Neuronal stem cell (in vitro differentiated cells): ENCODE measurements around the gene GJA5.

Source experiments
- DNase-seq: peaks from one replicate; pipeline ENCODE4 v3.0.0-alpha.2; 2013; ENCODE audit warnings: low spot score
- H2AFZ ChIP-seq: one replicate; pipeline ENCODE4 v1.6.1; 2013; ENCODE audit warnings: mild to moderate bottlenecking, low read length, inconsistent platforms
- H2AK5ac ChIP-seq: 2 replicates; pipeline ENCODE4 v1.6.1; 2013; ENCODE audit warnings: low read depth, mild to moderate bottlenecking, inconsistent platforms, low read length, moderate library complexity, mixed read lengths
- H2BK120ac ChIP-seq: 2 replicates; pipeline ENCODE4 v1.6.1; 2013; ENCODE audit warnings: low read depth, mild to moderate bottlenecking, inconsistent platforms, low read length, moderate library complexity, mixed read lengths
- H2BK12ac ChIP-seq: one replicate; pipeline ENCODE4 v1.6.1; 2013; ENCODE audit warnings: low read length, inconsistent platforms
- H2BK15ac ChIP-seq: 2 replicates; pipeline ENCODE4 v1.6.1; 2013; ENCODE audit warnings: mild to moderate bottlenecking, low read length, inconsistent platforms, mixed read lengths
- H2BK5ac ChIP-seq: one replicate; pipeline ENCODE4 v1.6.1; 2013; ENCODE audit warnings: inconsistent platforms, mild to moderate bottlenecking, low read length, moderate library complexity
- H3K14ac ChIP-seq: one replicate; pipeline ENCODE4 v1.6.1; 2013; ENCODE audit warnings: low read length, inconsistent platforms
- H3K18ac ChIP-seq: 2 replicates; pipeline ENCODE4 v1.6.1; 2013; ENCODE audit warnings: low read length, inconsistent platforms
- H3K23ac ChIP-seq: 2 replicates; pipeline ENCODE4 v1.6.1; 2013; ENCODE audit warnings: low read depth, mild to moderate bottlenecking, mixed read lengths, low read length, inconsistent platforms; ENCODE audit not compliant: poor library complexity
- H3K27ac ChIP-seq: replicated peaks from 3 replicates; pipeline ENCODE4 v1.5.1; 2013; ENCODE audit warnings: low read length, inconsistent platforms
- H3K27me3 ChIP-seq, 3 experiments: 2 replicates each; pipeline ENCODE4 v1.6.1; 2013; ENCODE audit warnings: low read length in 3 of 3, mild to moderate bottlenecking in 2 of 3, inconsistent platforms in 1 of 3, low read depth in 1 of 3, mixed read lengths in 1 of 3, moderate library complexity in 1 of 3; ENCODE audit not compliant: control insufficient read depth in 3 of 3, insufficient read depth in 3 of 3
- H3K36me3 ChIP-seq, 2 donors: replicated peaks in 1 of 2; 2 replicates each; pipeline ENCODE4 v1.6.1; 2013; ENCODE audit warnings: low read length in 2 of 2; ENCODE audit not compliant: control insufficient read depth in 2 of 2, insufficient read depth in 2 of 2
- H3K4ac ChIP-seq: 2 replicates; pipeline ENCODE4 v1.6.1; 2013; ENCODE audit warnings: inconsistent platforms, mild to moderate bottlenecking, low read length, moderate library complexity
- H3K4me1 ChIP-seq, 2 donors: 1 replicate in 1 of 2; 2 replicates in 1 of 2; pipeline ENCODE4 v1.6.1; 2013; ENCODE audit warnings: low read length in 2 of 2, low read depth in 1 of 2; ENCODE audit not compliant: control insufficient read depth in 2 of 2, insufficient read depth in 1 of 2
- H3K4me2 ChIP-seq: one replicate; pipeline ENCODE4 v1.6.1; 2013; ENCODE audit warnings: mild to moderate bottlenecking, low read length, inconsistent platforms; ENCODE audit not compliant: insufficient read depth, poor library complexity, severe bottlenecking
- H3K4me3 ChIP-seq, 2 donors: 2 replicates each; pipeline ENCODE4 v1.5.1; 2013; ENCODE audit warnings: low read length in 2 of 2, mild to moderate bottlenecking in 2 of 2, inconsistent platforms in 1 of 2, moderate library complexity in 1 of 2
- H3K79me1 ChIP-seq: one replicate; pipeline ENCODE4 v1.6.1; 2013; ENCODE audit warnings: low read depth, mild to moderate bottlenecking, inconsistent platforms, low read length, moderate library complexity
- H3K9ac ChIP-seq: one replicate; pipeline ENCODE4 v1.6.1; 2013; ENCODE audit warnings: mild to moderate bottlenecking, low read depth, low read length, inconsistent platforms; ENCODE audit not compliant: poor library complexity
- H3K9me3 ChIP-seq, 2 donors: replicated peaks in 1 of 2; 2 replicates each; pipeline versions ENCODE3 to v1.6.1; 2013; ENCODE audit warnings: low read length in 2 of 2, mild to moderate bottlenecking in 2 of 2, inconsistent platforms in 1 of 2, low read depth in 1 of 2, mixed read lengths in 1 of 2, moderate library complexity in 1 of 2; ENCODE audit not compliant: control insufficient read depth in 2 of 2, insufficient read depth in 1 of 2
- H4K8ac ChIP-seq: one replicate; pipeline ENCODE4 v1.6.1; 2013; ENCODE audit warnings: low read depth, mild to moderate bottlenecking, inconsistent platforms, low read length, moderate library complexity
- H4K91ac ChIP-seq: one replicate; pipeline ENCODE4 v1.6.1; 2013; ENCODE audit warnings: low read length, low read depth, mild to moderate bottlenecking, inconsistent platforms; ENCODE audit not compliant: poor library complexity
- WGBS, 2 donors: extraction: QIAGEN DNeasy Blood & Tissue Kit; methylation state at CpG; one replicate each; pipeline ENCODE4 v1.1.7; 2013; ENCODE audit warnings: missing lambda C conversion rate in 2 of 2, mixed read lengths in 1 of 2; ENCODE audit not compliant: insufficient read length in 2 of 2, insufficient replicate concordance in 1 of 2; ENCODE audit errors: extremely low coverage in 2 of 2; 5-methylcytosine and 5-hydroxymethylcytosine counted together

The GJA5 gene

GRCh38 chr1:147725685-147726084 is 34.7 kb downstream of the GJA5 start:
- no peak overlapping the region for H3K27ac ChIP-seq
- H2BK12ac ChIP-seq, result no peak overlapping the region
- H3K23ac ChIP-seq, result no peak overlapping the region
- H3K36me3 ChIP-seq, result no peaks in the 10 kb centered on the region
- H3K9me3 ChIP-seq, result no peaks in the 10 kb centered on the region
- no peak overlapping the region for H4K8ac ChIP-seq
- no peak overlapping the region for H4K91ac ChIP-seq
- H3K4me2 ChIP-seq, result no peak overlapping the region
- H2BK15ac ChIP-seq, result no peak overlapping the region
- H3K27me3 ChIP-seq, result no peaks in the 10 kb centered on the region
- no peak overlapping the region for H2BK5ac ChIP-seq
- H2AK5ac ChIP-seq, result no peak overlapping the region
- H2AFZ ChIP-seq, result no peak overlapping the region
- no peak overlapping the region for H3K9ac ChIP-seq
- WGBS, 2 donors, result no CpG with 5 or more reads among the region's 3 CpGs
- no peak overlapping the region for H2BK120ac ChIP-seq
- peaks cover 3 to 9% of the 10 kb centered on the region in 2 donors for H3K4me1 ChIP-seq
- no peak for DNase-seq
- no peak overlapping the region for H3K14ac ChIP-seq
- H3K4ac ChIP-seq, result no peak overlapping the region
- H3K18ac ChIP-seq, result no peak overlapping the region
- H3K79me1 ChIP-seq, result no peaks in the 10 kb centered on the region
- H3K4me3 ChIP-seq, result no peak overlapping the region

- H2BK15ac ChIP-seq, result no peak overlapping the region
- no CpG with 5 or more reads among the region's 7 CpGs for WGBS, 2 donors
- no peak overlapping the region for H4K91ac ChIP-seq
- H2BK12ac ChIP-seq, result no peak overlapping the region
- no peak overlapping the region for H3K27ac ChIP-seq
- H3K18ac ChIP-seq, result no peak overlapping the region
- H3K4me3 ChIP-seq, result no peak overlapping the region
- H3K4me2 ChIP-seq, result no peak overlapping the region
- H3K14ac ChIP-seq, result no peak overlapping the region
- H2AFZ ChIP-seq, result no peak overlapping the region
- H2BK120ac ChIP-seq, result no peak overlapping the region
- H3K36me3 ChIP-seq, result no peaks in the 10 kb centered on the region
- DNase-seq, result peak; percentile 51
- H3K9ac ChIP-seq, result no peak overlapping the region
- H3K4me1 ChIP-seq, result peaks cover 3 to 9% of the 10 kb centered on the region in 2 donors
- no peak overlapping the region for H3K4ac ChIP-seq
- H3K9me3 ChIP-seq, result peaks cover 7% of the 10 kb centered on the region in 2 donors
- no peak overlapping the region for H3K23ac ChIP-seq
- H2BK5ac ChIP-seq, result no peak overlapping the region
- H4K8ac ChIP-seq, result no peak overlapping the region
- peak overlapping the region; percentile 0 for H2AK5ac ChIP-seq
- H3K79me1 ChIP-seq, result no peaks in the 10 kb centered on the region
- no peaks in the 10 kb centered on the region for H3K27me3 ChIP-seq
These were observed 36.6 kb downstream of the GJA5 start for GRCh38 chr1:147723691-147724323.

GRCh38 chr1:147722124-147722523 is 38.3 kb downstream of the GJA5 start:
- H3K23ac ChIP-seq, result no peak overlapping the region
- no peak overlapping the region for H3K27ac ChIP-seq
- H3K4me2 ChIP-seq, result no peak overlapping the region
- no peak overlapping the region for H4K91ac ChIP-seq
- H3K14ac ChIP-seq, result no peak overlapping the region
- no peak overlapping the region for H3K4ac ChIP-seq
- H2BK12ac ChIP-seq, result no peak overlapping the region
- no peak overlapping the region for H2AFZ ChIP-seq
- no peaks in the 10 kb centered on the region for H3K36me3 ChIP-seq
- H3K4me1 ChIP-seq, result peaks cover 3 to 9% of the 10 kb centered on the region in 2 donors
- H2BK15ac ChIP-seq, result no peak overlapping the region
- H3K27me3 ChIP-seq, result no peaks in the 10 kb centered on the region
- H2AK5ac ChIP-seq, result no peak overlapping the region
- no peak overlapping the region for H3K9ac ChIP-seq
- H2BK120ac ChIP-seq, result no peak overlapping the region
- no peak overlapping the region for H2BK5ac ChIP-seq
- H3K9me3 ChIP-seq, result peaks cover 15% of the 10 kb centered on the region in 2 donors
- H3K4me3 ChIP-seq, result no peak overlapping the region
- H4K8ac ChIP-seq, result no peak overlapping the region
- DNase-seq, result no peak
- WGBS, 2 donors, result no CpG with 5 or more reads among the region's 2 CpGs
- no peaks in the 10 kb centered on the region for H3K79me1 ChIP-seq
- no peak overlapping the region for H3K18ac ChIP-seq

- Histone ChIP-seq H2BK120ac (no peak overlapping the region), H3K23ac (no peak overlapping the region), H2AFZ (no peak overlapping the region), H2BK15ac (no peak overlapping the region), H3K18ac (no peak overlapping the region), H3K27me3 (no peaks in the 10 kb centered on the region), H3K4me1 (peaks cover 3 to 9% of the 10 kb centered on the region in 2 donors), H3K79me1 (no peaks in the 10 kb centered on the region), H4K91ac (no peak overlapping the region), H4K8ac (no peak overlapping the region), H2AK5ac (no peak overlapping the region), H3K4ac (no peak overlapping the region), H3K9me3 (peaks cover 15% of the 10 kb centered on the region in 2 donors), H3K36me3 (no peaks in the 10 kb centered on the region), H3K4me2 (no peak overlapping the region), H3K14ac (no peak overlapping the region), H2BK12ac (no peak overlapping the region), H3K9ac (no peak overlapping the region), H3K27ac (no peak overlapping the region), H3K4me3 (no peak overlapping the region), H2BK5ac (no peak overlapping the region)
- DNase-seq, result no peak
- no CpG with 5 or more reads among the region's 1 CpG for WGBS, 2 donors
These were observed 38.7 kb downstream of the GJA5 start for GRCh38 chr1:147721716-147722115.
